ENCODE data around the gene GCK. TPM values are rescaled to one million over a fixed set of nuclear protein-coding genes. Genes with fewer than 3 reads are reported as not detected.
A peak's percentile ranks its signal among the peaks of the same experiment; 100 is the strongest.

Gene GCK
- total and polyA plus RNA-seq, 2 donors (not counting 1 experiment from before 2014, with no cell fraction given): 0.22 to 0.24 TPM

- Histone ChIP-seq H3K4me3 (ENCODE audit: control extremely low read depth in 1 of 5, extremely low read depth in 1 of 5, insufficient read depth in 1 of 5, low read depth in 2 of 5, low read length in 4 of 5) (no peak overlapping the region), H2AFZ (ENCODE audit: insufficient read depth, low read depth, low read length, poor library complexity, severe bottlenecking) (no peak overlapping the region), H3K4me2 (replicated peaks; ENCODE audit: low read depth, low read length, poor library complexity, severe bottlenecking) (no peak overlapping the region), H3K27me3 (replicated peaks in 1 of 4; ENCODE audit: control extremely low read depth in 1 of 4, control insufficient read depth in 3 of 4, insufficient read depth in 4 of 4, low read length in 3 of 4) (no peaks in the 10 kb centered on the region), H3K27ac (ENCODE audit: low read length in 2 of 2) (peak overlapping the region in 1 of 2 donors; percentile 3), H3K9ac (ENCODE audit: low read length) (no peak overlapping the region), H3K4me1 (ENCODE audit: control insufficient read depth in 2 of 2, insufficient read depth in 2 of 2, low read length in 2 of 2) (peaks cover 0 to 10% of the 10 kb centered on the region in 2 donors), H3K79me2 (ENCODE audit: control insufficient read depth, insufficient read depth, low read length) (no peaks in the 10 kb centered on the region), H3K36me3 (replicated peaks in 1 of 2; ENCODE audit: control extremely low read depth in 1 of 2, control insufficient read depth in 1 of 2, extremely low read depth in 1 of 2, insufficient read depth in 2 of 2, low read length in 1 of 2) (peaks cover 0 to 47% of the 10 kb centered on the region in 2 experiments), H4K20me1 (ENCODE audit: control insufficient read depth, insufficient read depth, low read length, poor library complexity, severe bottlenecking) (no peaks in the 10 kb centered on the region), H3K9me3 (ENCODE audit: control extremely low read depth in 1 of 3, control insufficient read depth in 2 of 3, insufficient read depth in 1 of 3, low read length in 2 of 3) (no peaks in the 10 kb centered on the region)
- Mint-ChIP-seq H3K27ac (peak overlapping the region; percentile 76), H3K4me3 (no peak overlapping the region), H3K27me3 (no peaks in the 10 kb centered on the region), H3K4me1 (peaks cover 12% of the 10 kb centered on the region), H3K9me3 (ENCODE audit: insufficient read depth) (no peaks in the 10 kb centered on the region)
- POLR2A ChIA-PET: no interaction called here
- TF ChIP-seq, protein P1, sequence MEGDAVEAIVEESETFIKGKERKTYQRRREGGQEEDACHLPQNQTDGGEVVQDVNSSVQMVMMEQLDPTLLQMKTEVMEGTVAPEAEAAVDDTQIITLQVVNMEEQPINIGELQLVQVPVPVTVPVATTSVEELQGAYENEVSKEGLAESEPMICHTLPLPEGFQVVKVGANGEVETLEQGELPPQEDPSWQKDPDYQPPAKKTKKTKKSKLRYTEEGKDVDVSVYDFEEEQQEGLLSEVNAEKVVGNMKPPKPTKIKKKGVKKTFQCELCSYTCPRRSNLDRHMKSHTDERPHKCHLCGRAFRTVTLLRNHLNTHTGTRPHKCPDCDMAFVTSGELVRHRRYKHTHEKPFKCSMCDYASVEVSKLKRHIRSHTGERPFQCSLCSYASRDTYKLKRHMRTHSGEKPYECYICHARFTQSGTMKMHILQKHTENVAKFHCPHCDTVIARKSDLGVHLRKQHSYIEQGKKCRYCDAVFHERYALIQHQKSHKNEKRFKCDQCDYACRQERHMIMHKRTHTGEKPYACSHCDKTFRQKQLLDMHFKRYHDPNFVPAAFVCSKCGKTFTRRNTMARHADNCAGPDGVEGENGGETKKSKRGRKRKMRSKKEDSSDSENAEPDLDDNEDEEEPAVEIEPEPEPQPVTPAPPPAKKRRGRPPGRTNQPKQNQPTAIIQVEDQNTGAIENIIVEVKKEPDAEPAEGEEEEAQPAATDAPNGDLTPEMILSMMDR (IDR thresholded peaks at IDR 0.05): no peak
- TF ChIP-seq EZH2 (IDR thresholded peaks at IDR 0.05; ENCODE audit: borderline replicate concordance, insufficient read depth, low read depth, low read length, poor library complexity, severe bottlenecking): no peak
- intact Hi-C loops (cut with micrococcal nuclease): no loop called here
- WGBS (ENCODE audit: insufficient coverage): 69% methylated on average over 3 of the region's 9 CpGs
- DNase-seq (no peak), ATAC-seq (ENCODE audit: low read depth) (no peak)
- CTCF ChIA-PET: interaction anchor here (1.1 kb wide), 1 partner anchor 262 kb away, joined by 3 read pairs; no protein-coding TSS in a partner anchor
These were observed 24.7 kb upstream of the GCK start for GRCh38 chr7:44213877-44214388.

- no peaks in the 10 kb centered on the region for H3K9me3 Mint-ChIP-seq (ENCODE audit: insufficient read depth)
These were observed 24.1 kb upstream of the GCK start for GRCh38 chr7:44213206-44213876.

More at GRCh38 chr7:44213206-44213876, 24.1 kb upstream of the GCK start:
- no peak overlapping the region for H3K4me3 ChIP-seq (ENCODE audit: control extremely low read depth in 1 of 5, extremely low read depth in 1 of 5, insufficient read depth in 1 of 5, low read depth in 2 of 5, low read length in 4 of 5)
- DNase-seq: no peak
- peaks cover 12% of the 10 kb centered on the region for H3K4me1 Mint-ChIP-seq
- no peak for ATAC-seq (ENCODE audit: low read depth)
- intact Hi-C loops (cut with micrococcal nuclease): no loop called here
- no peak overlapping the region for H2AFZ ChIP-seq (ENCODE audit: insufficient read depth, low read depth, low read length, poor library complexity, severe bottlenecking)
- no peaks in the 10 kb centered on the region for H3K27me3 Mint-ChIP-seq
- no peak overlapping the region for H3K27ac ChIP-seq (ENCODE audit: low read length in 2 of 2)
- TF ChIP-seq, protein P1 (IDR thresholded peaks at IDR 0.05): no peak
- TF ChIP-seq EZH2 (IDR thresholded peaks at IDR 0.05; ENCODE audit: borderline replicate concordance, insufficient read depth, low read depth, low read length, poor library complexity, severe bottlenecking): no peak
- 89% methylated on average over 1 of the region's 3 CpGs for WGBS (ENCODE audit: insufficient coverage)
- H3K36me3 ChIP-seq (replicated peaks in 1 of 2; ENCODE audit: control extremely low read depth in 1 of 2, control insufficient read depth in 1 of 2, extremely low read depth in 1 of 2, insufficient read depth in 2 of 2, low read length in 1 of 2): peaks cover 0 to 53% of the 10 kb centered on the region in 2 experiments
- H4K20me1 ChIP-seq (ENCODE audit: control insufficient read depth, insufficient read depth, low read length, poor library complexity, severe bottlenecking): no peaks in the 10 kb centered on the region
- peak overlapping the region; percentile 76 for H3K27ac Mint-ChIP-seq
- CTCF ChIA-PET: no interaction called here
- H3K4me3 Mint-ChIP-seq: no peak overlapping the region
- no peaks in the 10 kb centered on the region for H3K9me3 ChIP-seq (ENCODE audit: control extremely low read depth in 1 of 3, control insufficient read depth in 2 of 3, insufficient read depth in 1 of 3, low read length in 2 of 3)
- POLR2A ChIA-PET: no interaction called here
- no peak overlapping the region for H3K4me2 ChIP-seq (replicated peaks; ENCODE audit: low read depth, low read length, poor library complexity, severe bottlenecking)
- H3K27me3 ChIP-seq (replicated peaks in 1 of 4; ENCODE audit: control extremely low read depth in 1 of 4, control insufficient read depth in 3 of 4, insufficient read depth in 4 of 4, low read length in 3 of 4): no peaks in the 10 kb centered on the region
- no peak overlapping the region for H3K9ac ChIP-seq (ENCODE audit: low read length)
- peaks cover 0 to 10% of the 10 kb centered on the region in 2 donors for H3K4me1 ChIP-seq (ENCODE audit: control insufficient read depth in 2 of 2, insufficient read depth in 2 of 2, low read length in 2 of 2)
- peaks cover 2% of the 10 kb centered on the region for H3K79me2 ChIP-seq (ENCODE audit: control insufficient read depth, insufficient read depth, low read length)
